GM10248 (cell line): ENCODE data around the gene DAGLB.

Experiments
- CTCF ChIA-PET: fragments of 300-600 bp; sonication (Branson Sonifier 250); formaldehyde crosslinking; extraction: SDS; loops from one replicate; lab custom pipeline; 2021; ENCODE audit warnings: antibody characterized with exemption; lab: Yijun Ruan, JAX
- POLR2A ChIA-PET: fragments of 350-650 bp; sonication (Branson Sonifier 250); formaldehyde crosslinking; extraction: SDS; loops from one replicate; lab custom pipeline; 2020; ENCODE audit warnings: antibody characterized with exemption; lab: Yijun Ruan, JAX
- DNase-seq: peaks from one replicate; pipeline ENCODE4 v3.0.0; 2012; ENCODE audit errors: extremely low spot score
- CTCF ChIP-seq: IDR thresholded peaks from 2 replicates; pipeline ENCODE4 v1.5.1; 2012; ENCODE audit warnings: mild to moderate bottlenecking, low read depth; ENCODE audit errors: extremely low read depth, missing control alignments, control extremely low read depth

DAGLB gene

GRCh38 chr7:6489612-6490011, 41.9 kb upstream of the DAGLB start:
- ChIA-PET POLR2A (interaction anchor here (0.6 kb wide), 1 partner anchor 10 kb away, joined by 3 read pairs; no protein-coding TSS in a partner anchor), CTCF (interaction anchor here (1.1 kb wide), 1 partner anchor 12 kb away, joined by 3 read pairs; no protein-coding TSS in a partner anchor)
- no peak for TF ChIP-seq CTCF
- no peak for DNase-seq

- TF ChIP-seq CTCF: no peak
- ChIA-PET CTCF (no interaction called here), POLR2A (interaction anchor here (0.5 kb wide), 1 partner anchor 41 kb away, joined by 5 read pairs; no protein-coding TSS in a partner anchor)
- DNase-seq: no peak
Measured at GRCh38 chr7:6487184-6487545, 39.4 kb upstream of the DAGLB start.

- TF ChIP-seq CTCF: no peak
- CTCF ChIA-PET: no interaction called here
- DNase-seq: no peak
- POLR2A ChIA-PET: interaction anchor here (0.5 kb wide), 1 partner anchor 40 kb away, joined by 5 read pairs; no protein-coding TSS in a partner anchor
Measured at GRCh38 chr7:6486438-6487183, 38.9 kb upstream of the DAGLB start.

GRCh38 chr7:6482743-6483119, 35.0 kb upstream of the DAGLB start:
- no peak for DNase-seq
- CTCF ChIA-PET: no interaction called here
- POLR2A ChIA-PET: no interaction called here
- TF ChIP-seq CTCF: no peak

- POLR2A ChIA-PET: interaction anchor here (0.6 kb wide), 1 partner anchor 109 kb away, joined by 3 read pairs; no protein-coding TSS in a partner anchor
- CTCF ChIA-PET: no interaction called here
- TF ChIP-seq CTCF: no peak
- no peak for DNase-seq
Measured at GRCh38 chr7:6482307-6482706, 34.6 kb upstream of the DAGLB start.

- ChIA-PET CTCF (no interaction called here), POLR2A (no interaction called here)
- DNase-seq: no peak
- no peak for TF ChIP-seq CTCF
Measured at GRCh38 chr7:6481445-6481844, 33.7 kb upstream of the DAGLB start.
